BLaER1 treated with 17β-estradiol and CSF1 and Interleukin-3, amounts not matched to agents 10 nM and 100 nM (cell line): Measurements from ENCODE around the gene ANKRD39.
"Not testable (repeated sequence)": the region's sequence is repeated elsewhere in the genome, so short reads cannot be mapped to it uniquely, and the experiment has no call there.

Experiments used
- H3K27ac ChIP-seq, 11 experiments: shearing (Covaris generic); formaldehyde crosslinking; 2 replicates each; pipeline ENCODE4 v1.8.1; 2022
- H3K27me3 ChIP-seq, 11 experiments: shearing (Covaris generic); formaldehyde crosslinking; 2 replicates each; pipeline ENCODE4 v1.8.1; 2022
- H3K36me3 ChIP-seq, 11 experiments: shearing (Covaris generic); formaldehyde crosslinking; 2 replicates each; pipeline ENCODE4 v1.8.1; 2022
- H3K4me1 ChIP-seq, 10 experiments: shearing (Covaris generic); formaldehyde crosslinking; 2 replicates each; pipeline ENCODE4 v1.8.1; 2022
- H3K4me2 ChIP-seq, 11 experiments: shearing (Covaris generic); formaldehyde crosslinking; 2 replicates each; pipeline ENCODE4 v1.8.1; 2022
- H3K4me3 ChIP-seq, 10 experiments: shearing (Covaris generic); formaldehyde crosslinking; 2 replicates each; pipeline ENCODE4 v1.8.1; 2022
- H3K9ac ChIP-seq, 11 experiments: shearing (Covaris generic); formaldehyde crosslinking; 2 replicates each; pipeline ENCODE4 v1.8.1; 2022
- H3K9me3 ChIP-seq, 11 experiments: shearing (Covaris generic); formaldehyde crosslinking; replicated peaks in 1 of 11; 2 replicates each; pipeline ENCODE4 v1.8.1; 2022
- H4K20me1 ChIP-seq, 11 experiments: shearing (Covaris generic); formaldehyde crosslinking; 2 replicates each; pipeline ENCODE4 v1.8.1; 2022
- Cebpa-rat ChIP-seq, 11 experiments: shearing (Covaris generic); IDR thresholded peaks; 2 replicates each; pipeline ENCODE4 v1.8.1; 2022

The ANKRD39 gene

DNA sequence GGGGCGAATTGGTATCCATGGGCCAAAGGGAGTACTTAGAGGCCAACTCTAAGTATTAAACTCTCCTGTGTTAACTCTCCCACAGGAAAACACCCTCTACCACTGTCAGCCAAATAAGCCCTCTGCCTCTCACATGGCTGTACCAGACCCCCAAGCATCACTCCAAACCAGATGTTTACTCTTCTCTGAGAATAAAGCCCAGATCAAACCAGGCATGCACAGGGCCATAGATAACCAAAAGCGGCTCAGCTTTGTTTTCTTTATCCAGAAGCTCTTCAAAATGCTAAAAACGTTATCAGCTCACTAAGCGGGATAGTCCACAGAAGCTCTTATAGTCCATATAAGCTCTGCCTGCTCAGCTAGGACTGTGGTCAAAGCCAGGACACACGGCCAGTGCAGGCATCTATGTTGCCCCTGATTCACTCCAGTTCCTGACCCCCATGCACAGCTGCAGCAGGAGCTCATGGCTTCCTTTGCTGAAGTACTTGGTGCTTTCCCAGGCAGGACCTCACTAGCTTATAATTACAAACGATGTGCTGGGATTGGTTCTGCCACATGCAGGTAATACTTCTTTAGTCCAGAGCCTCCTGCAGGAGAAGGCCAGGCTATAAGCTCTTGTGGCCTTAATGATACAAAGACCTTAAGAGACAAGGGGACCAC lies 33.0 kb upstream of the ANKRD39 start:
- Histone ChIP-seq H3K4me2 (peak overlapping the region in 10 of 11 experiments; percentile 52 to 78 (median 68); a peak in 20 of 22 replicates), H3K4me3 (no peak overlapping the region), H3K27me3 (peaks cover 0 to 41% (median 0%) of the 10 kb centered on the region in 11 experiments; a peak in 4 of 22 replicates), H3K27ac (no peak overlapping the region), H4K20me1 (peaks cover 0 to 34% (median 0%) of the 10 kb centered on the region in 11 experiments; a peak in 5 of 22 replicates), H3K9ac (no peak overlapping the region), H3K36me3 (no peaks in the 10 kb centered on the region), H3K9me3 (no peaks in the 10 kb centered on the region), H3K4me1 (peaks cover 38 to 74% (median 66%) of the 10 kb centered on the region in 10 experiments)
- no peak for TF ChIP-seq Cebpa-rat (IDR thresholded peaks at IDR 0.05)

DNA sequence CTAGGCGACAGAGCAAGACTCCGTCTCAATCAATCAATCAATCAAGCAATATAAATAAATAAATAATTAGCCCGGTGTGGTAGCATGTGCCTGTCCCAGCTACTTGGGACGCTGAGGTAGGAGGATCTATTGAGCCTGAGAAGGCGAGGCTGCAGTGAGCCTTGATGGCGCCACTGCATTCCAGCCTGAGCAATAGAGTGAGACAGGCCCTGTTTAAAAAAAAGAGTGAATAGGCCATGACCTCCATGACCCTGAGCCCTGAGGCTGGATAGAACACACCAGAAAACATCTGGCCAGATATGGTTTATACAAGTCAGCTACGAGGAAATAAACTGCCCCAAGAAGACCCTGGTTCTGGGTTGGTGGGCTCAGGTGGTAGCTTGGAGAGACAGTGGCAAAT lies 32.4 kb upstream of the ANKRD39 start:
- no peaks in the 10 kb centered on the region for H3K36me3 ChIP-seq
- peaks cover 0 to 34% (median 0%) of the 10 kb centered on the region in 11 experiments; a peak in 5 of 22 replicates for H4K20me1 ChIP-seq
- no peak overlapping the region for H3K4me3 ChIP-seq
- no peak for TF ChIP-seq Cebpa-rat (IDR thresholded peaks at IDR 0.05)
- H3K4me2 ChIP-seq: peak overlapping the region in 5 of 11 experiments; percentile 29 to 78 (median 75); a peak in 4 of 22 replicates
- no peaks in the 10 kb centered on the region for H3K9me3 ChIP-seq
- H3K27ac ChIP-seq: no peak overlapping the region
- H3K27me3 ChIP-seq: peaks cover 0 to 47% (median 0%) of the 10 kb centered on the region in 11 experiments; a peak in 4 of 22 replicates
- H3K9ac ChIP-seq: no peak overlapping the region
- H3K4me1 ChIP-seq: peaks cover 38 to 74% (median 60%) of the 10 kb centered on the region in 10 experiments

- not testable (repeated sequence) for H3K9ac ChIP-seq, H3K27ac ChIP-seq, H3K4me2 ChIP-seq, H3K36me3 ChIP-seq, H3K9me3 ChIP-seq, H3K4me3 ChIP-seq
- Histone ChIP-seq H3K27me3 (peaks cover 0 to 54% (median 0%) of the 10 kb centered on the region in 11 experiments; a peak in 4 of 22 replicates), H3K4me1 (peaks cover 38 to 79% (median 58%) of the 10 kb centered on the region in 10 experiments), H4K20me1 (peaks cover 0 to 34% (median 0%) of the 10 kb centered on the region in 11 experiments; a peak in 5 of 22 replicates)
Observed at GRCh38 chr2:96889502-96889901, 31.7 kb upstream of the ANKRD39 start.

GRCh38 chr2:96888072-96889011 lies 30.5 kb upstream of the ANKRD39 start:
- Histone ChIP-seq H3K4me2 (peak overlapping the region; percentile 64 to 90 (median 77)), H3K27ac (peak overlapping the region in 6 of 11 experiments; percentile 41 to 66 (median 51); a peak in 13 of 22 replicates), H3K4me3 (no peak overlapping the region)

DNA sequence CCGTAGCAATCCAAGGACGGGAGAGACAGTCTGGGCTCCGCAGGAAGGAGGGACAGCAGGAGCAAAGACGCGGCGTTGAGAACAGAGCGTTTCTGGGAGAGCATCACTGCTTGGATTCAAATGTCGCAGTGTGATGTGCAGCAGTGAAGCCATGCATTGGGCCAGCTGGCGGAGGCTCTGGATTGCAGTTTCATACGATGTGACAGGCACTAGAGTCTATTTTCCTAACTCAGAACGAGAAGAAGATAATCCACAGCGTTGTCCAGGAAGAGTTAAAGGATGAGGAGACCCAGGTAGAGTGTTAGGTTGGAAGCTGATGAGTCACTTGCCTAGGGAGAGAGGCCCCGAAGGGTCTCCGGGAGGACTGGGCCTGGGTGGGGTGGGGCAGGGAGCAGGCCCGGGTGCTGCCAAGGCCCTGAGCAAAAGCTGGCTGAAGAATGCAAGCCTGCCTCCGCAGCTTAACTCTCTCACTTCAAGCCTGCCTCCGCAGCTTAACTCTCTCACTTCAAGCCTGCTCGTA lies 29.7 kb upstream of the ANKRD39 start:
- Histone ChIP-seq H3K4me3 (no peak overlapping the region), H3K4me1 (peaks cover 36 to 86% (median 67%) of the 10 kb centered on the region in 10 experiments), H3K36me3 (no peaks in the 10 kb centered on the region), H4K20me1 (peaks cover 0 to 30% (median 0%) of the 10 kb centered on the region in 11 experiments; a peak in 5 of 22 replicates), H3K9me3 (no peaks in the 10 kb centered on the region), H3K27ac (peak overlapping the region in 6 of 11 experiments; percentile 41 to 66 (median 48); a peak in 12 of 22 replicates), H3K4me2 (peak overlapping the region; percentile 64 to 90 (median 77)), H3K9ac (peak overlapping the region in 3 of 11 experiments; percentile 27 to 46 (median 30); a peak in 1 of 22 replicates), H3K27me3 (peaks cover 0 to 63% (median 0%) of the 10 kb centered on the region in 11 experiments; a peak in 4 of 22 replicates)
- no peak for TF ChIP-seq Cebpa-rat (IDR thresholded peaks at IDR 0.05)

More at GRCh38 chr2:96888072-96889011, 30.5 kb upstream of the ANKRD39 start:
- Histone ChIP-seq H3K9ac (peak overlapping the region in 5 of 11 experiments; percentile 5 to 46 (median 27); a peak in 6 of 22 replicates), H4K20me1 (peaks cover 0 to 28% (median 0%) of the 10 kb centered on the region in 11 experiments; a peak in 5 of 22 replicates), H3K4me1 (peaks cover 38 to 86% (median 68%) of the 10 kb centered on the region in 10 experiments), H3K9me3 (no peaks in the 10 kb centered on the region), H3K27me3 (peaks cover 0 to 59% (median 0%) of the 10 kb centered on the region in 11 experiments; a peak in 4 of 22 replicates), H3K36me3 (no peaks in the 10 kb centered on the region)
- TF ChIP-seq Cebpa-rat (IDR thresholded peaks at IDR 0.05): no peak

GRCh38 chr2:96885432-96886347 lies 27.9 kb upstream of the ANKRD39 start:
- H3K36me3 ChIP-seq: no peaks in the 10 kb centered on the region
- H3K27me3 ChIP-seq: peaks cover 0 to 64% (median 0%) of the 10 kb centered on the region in 11 experiments; a peak in 4 of 22 replicates
- no peak overlapping the region for H3K4me3 ChIP-seq
- H3K9me3 ChIP-seq: no peaks in the 10 kb centered on the region
- H3K4me2 ChIP-seq: peak overlapping the region in 2 of 11 experiments; percentile 13 to 32; a peak in 4 of 22 replicates
- no peak overlapping the region; a peak in 1 of 22 replicates for H3K27ac ChIP-seq
- H3K9ac ChIP-seq: no peak overlapping the region
- TF ChIP-seq Cebpa-rat (IDR thresholded peaks at IDR 0.05): no peak
- peaks cover 0 to 39% (median 0%) of the 10 kb centered on the region in 11 experiments; a peak in 5 of 22 replicates for H4K20me1 ChIP-seq
- H3K4me1 ChIP-seq: peaks cover 32 to 86% (median 67%) of the 10 kb centered on the region in 10 experiments

DNA sequence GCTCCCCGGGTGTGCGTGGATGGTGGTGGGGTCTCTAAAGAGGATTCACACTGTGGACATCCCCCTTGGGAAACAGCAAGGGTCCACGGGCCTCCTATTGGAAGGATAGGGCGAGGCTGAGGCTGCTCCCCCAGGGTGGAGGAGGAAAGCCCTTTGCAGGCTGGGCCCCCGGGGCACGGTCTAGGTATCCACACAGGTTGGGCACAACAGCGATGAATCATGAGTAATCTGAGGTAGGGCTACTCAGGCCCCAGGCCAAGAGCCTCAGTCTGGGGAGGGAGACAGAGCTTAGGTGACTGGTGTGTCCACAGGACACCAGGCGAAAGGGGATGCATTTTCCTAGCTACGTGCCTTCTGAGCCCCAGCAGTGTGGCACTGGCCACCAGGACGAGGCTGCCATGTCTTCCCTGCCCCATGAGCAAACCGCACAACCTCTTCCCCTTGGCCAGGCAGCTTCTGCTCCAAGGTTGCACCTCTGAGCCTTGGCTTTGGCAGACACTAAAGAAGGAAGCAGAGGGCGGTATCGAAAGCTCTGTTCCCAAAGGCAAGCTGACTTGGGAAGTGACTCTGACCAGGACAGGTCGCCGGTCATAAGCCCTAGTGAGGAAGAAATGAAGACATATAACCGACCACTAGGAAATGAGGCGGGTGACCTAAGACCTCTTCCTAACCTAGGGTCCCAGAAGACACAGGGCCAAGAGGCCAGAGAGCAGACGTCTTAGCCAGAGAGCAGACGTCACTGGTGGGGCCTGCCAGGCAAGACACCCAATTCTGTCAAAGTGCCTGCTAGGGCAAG lies 26.7 kb upstream of the ANKRD39 start:
- Histone ChIP-seq H3K9ac (no peak overlapping the region), H3K4me3 (no peak overlapping the region), H3K27me3 (peaks cover 0 to 58% (median 0%) of the 10 kb centered on the region in 11 experiments; a peak in 4 of 22 replicates), H3K9me3 (no peaks in the 10 kb centered on the region), H3K27ac (no peak overlapping the region; a peak in 1 of 22 replicates), H3K4me1 (peaks cover 36 to 92% (median 73%) of the 10 kb centered on the region in 10 experiments), H3K36me3 (no peaks in the 10 kb centered on the region), H3K4me2 (peak overlapping the region in 9 of 11 experiments; percentile 13 to 97 (median 46); a peak in 16 of 22 replicates), H4K20me1 (peaks cover 0 to 39% (median 0%) of the 10 kb centered on the region in 11 experiments; a peak in 5 of 22 replicates)
- no peak for TF ChIP-seq Cebpa-rat (IDR thresholded peaks at IDR 0.05)
